ENCODE data around the gene ARFGAP2.

GRCh38 chr11:47178737-47179654 is 2.3 kb upstream of the ARFGAP2 start:
- TF ChIP-seq POLR2A (IDR thresholded peaks at IDR 0.05): no peak
- no peak for TF ChIP-seq CTCF (IDR thresholded peaks at IDR 0.05 in 8 of 11, conservative IDR thresholded peaks at IDR 0.05 in 3 of 11)
